HCT116 (cell line): ENCODE measurements around the gene TTLL6. TPM values are rescaled to one million over a fixed set of nuclear protein-coding genes. Genes with fewer than 3 reads are reported as not detected.

Experiments
- ATAC-seq: fragments of 200-7000 bp; cut with Tn5 transposase; 2 replicates; pipeline ENCODE4 v1.9.1; 2020; ENCODE audit warnings: mild to moderate bottlenecking, moderate library complexity
- BruUV-seq: library from RNA; stranded (reverse); fragments of 400-500 nt; replicated peaks from 2 replicates; lab custom pipeline; 2021; lab: Mats Ljungman, UMichigan
- CTCF ChIA-PET: fragments of 300-600 bp; sonication (Branson Sonifier 250); formaldehyde crosslinking; loops from one replicate; lab custom pipeline; 2021; ENCODE audit warnings: antibody characterized with exemption; lab: Charles Lee
- POLR2A ChIA-PET: fragments of 300-600, 350-600 bp; sonication (Branson Sonifier 250); formaldehyde crosslinking; loops from one replicate; lab custom pipeline; 2021; ENCODE audit warnings: antibody characterized with exemption; lab: Charles Lee
- RAD21 ChIA-PET, 2 experiments: fragments of 300-600 bp; sonication (Branson Sonifier 250); formaldehyde crosslinking; loops; one replicate each; lab custom pipeline; 2023; ENCODE audit warnings: low total read pairs in 2 of 2; ENCODE audit not compliant: uncharacterized antibody in 2 of 2, unreplicated experiment in 2 of 2, low non-redundant PET in 1 of 2; lab: Charles Lee
- DNase-seq: peaks from one replicate; pipeline ENCODE4 v3.0.0-alpha.2; 2010; ENCODE audit warnings: low read depth, low spot score
- H2AFZ ChIP-seq: fragments of 200-600 bp; shearing (Covaris generic), sonication (generic); 2 replicates; pipeline ENCODE4 v1.6.1; 2017; ENCODE audit warnings: low read depth, mixed run types, mixed read lengths, antibody characterized with exemption, low read length; ENCODE audit not compliant: poor library complexity, severe bottlenecking
- H3K27ac ChIP-seq: 2 replicates; pipeline ENCODE4 v1.5.1; 2012; ENCODE audit warnings: low read depth, low read length
- H3K27me3 ChIP-seq: fragments of 200-600 bp; sonication (generic); 2 replicates; pipeline ENCODE4 v1.6.1; 2016; ENCODE audit warnings: mixed run types, low read length, mixed read lengths; ENCODE audit not compliant: insufficient read depth
- H3K36me3 ChIP-seq, 2 experiments: fragments of 200-500 bp in 1 of 2; fragments of 200-600 bp in 1 of 2; sonication (Bioruptor generic) in 1 of 2; sonication (generic) in 1 of 2; 2 replicates each; pipeline versions ENCODE4 v1.5.1 to v1.6.1; 2014 to 2016; ENCODE audit warnings: low read length in 2 of 2, inconsistent platforms in 1 of 2, mixed read lengths in 1 of 2, mixed run types in 1 of 2; ENCODE audit not compliant: insufficient read depth in 2 of 2, control insufficient read depth in 1 of 2
- H3K4me1 ChIP-seq, 2 experiments: fragments of 200-600 bp in 1 of 2; sonication (generic) in 1 of 2; 2 replicates each; pipeline versions ENCODE4 v1.5.1 to v1.6.1; 2012 to 2017; ENCODE audit warnings: low read length in 2 of 2, inconsistent platforms in 1 of 2, mild to moderate bottlenecking in 1 of 2, mixed read lengths in 1 of 2, mixed run types in 1 of 2, moderate library complexity in 1 of 2; ENCODE audit not compliant: insufficient read depth in 2 of 2, control insufficient read depth in 1 of 2
- H3K4me2 ChIP-seq: fragments of 200-600 bp; sonication (generic); 2 replicates; pipeline ENCODE4 v1.6.1; 2017; ENCODE audit warnings: mixed run types, low read length, mixed read lengths
- H3K4me3 ChIP-seq, 2 experiments: fragments of 200-600 bp in 1 of 2; sonication (generic) in 1 of 2; replicated peaks in 1 of 2; 2 replicates each; pipeline ENCODE4 v1.5.1; 2011 to 2016; ENCODE audit warnings: low read length in 2 of 2, control low read depth in 1 of 2, low read depth in 1 of 2, mild to moderate bottlenecking in 1 of 2, mixed read lengths in 1 of 2, mixed run types in 1 of 2
- H3K79me2 ChIP-seq: fragments of 200-600 bp; sonication (generic); 2 replicates; pipeline ENCODE4 v1.6.1; 2017; ENCODE audit warnings: mild to moderate bottlenecking, mixed run types, low read length, moderate library complexity, mixed read lengths; ENCODE audit not compliant: insufficient read depth
- H3K9ac ChIP-seq: fragments of 200-600 bp; sonication (generic); 2 replicates; pipeline ENCODE4 v1.6.1; 2016; ENCODE audit warnings: low read length, mixed read lengths
- H3K9me2 ChIP-seq: fragments of 200-600 bp; sonication (generic), shearing (Covaris generic); 2 replicates; pipeline ENCODE4 v1.6.1; 2017; ENCODE audit warnings: mixed run types, mild to moderate bottlenecking, moderate library complexity; ENCODE audit not compliant: insufficient read depth
- H3K9me3 ChIP-seq, 2 experiments: fragments of 200-500 bp in 1 of 2; fragments of 200-600 bp in 1 of 2; sonication (Bioruptor generic) in 1 of 2; sonication (generic) in 1 of 2; 2 replicates each; pipeline ENCODE4 v1.6.1; 2014 to 2017; ENCODE audit warnings: low read length in 2 of 2, mixed read lengths in 2 of 2, inconsistent platforms in 1 of 2, low read depth in 1 of 2, mild to moderate bottlenecking in 1 of 2, mixed run types in 1 of 2, moderate library complexity in 1 of 2; ENCODE audit not compliant: control insufficient read depth in 1 of 2, insufficient read depth in 1 of 2
- H4K20me1 ChIP-seq: fragments of 200-600 bp; sonication (generic), shearing (Covaris generic); 2 replicates; pipeline ENCODE4 v1.6.1; 2017; ENCODE audit warnings: mixed run types, mild to moderate bottlenecking, moderate library complexity; ENCODE audit not compliant: insufficient read depth
- ATF3 ChIP-seq: IDR thresholded peaks from 2 replicates; pipeline ENCODE4 v1.6.1; 2012
- CBX3 ChIP-seq: IDR thresholded peaks from 2 replicates; pipeline ENCODE4 v1.6.1; 2012; ENCODE audit warnings: low read depth
- ELF1 ChIP-seq: IDR thresholded peaks from 2 replicates; pipeline ENCODE4 v1.6.1; 2012; ENCODE audit warnings: low read depth, borderline replicate concordance
- EZH2 ChIP-seq: fragments of 200-600 bp; sonication (generic); IDR thresholded peaks from 2 replicates; pipeline ENCODE4 v1.6.1; 2017; ENCODE audit warnings: antibody characterized with exemption, mixed run types
- EZH2phosphoT487 ChIP-seq: fragments of 200-600 bp; IDR thresholded peaks from 2 replicates; pipeline ENCODE4 v1.6.1; 2018; ENCODE audit warnings: antibody characterized with exemption, borderline replicate concordance
- FOSL1 ChIP-seq: IDR thresholded peaks from 2 replicates; pipeline ENCODE4 v1.6.1; 2012; ENCODE audit warnings: low read depth
- MAX ChIP-seq: IDR thresholded peaks from 2 replicates; pipeline ENCODE4 v1.6.1; 2012
- POLR2A ChIP-seq: IDR thresholded peaks from 2 replicates; pipeline ENCODE4 v1.7.0; 2011; ENCODE audit warnings: borderline replicate concordance; ENCODE audit not compliant: insufficient read depth, insufficient read length; ENCODE audit errors: extremely low read depth
- POLR2AphosphoS5 ChIP-seq: IDR thresholded peaks from 2 replicates; pipeline ENCODE4 v1.6.1; 2011; ENCODE audit warnings: mild to moderate bottlenecking, low read depth, low read length, moderate library complexity
- RAD21 ChIP-seq: IDR thresholded peaks from 2 replicates; pipeline ENCODE4 v1.6.1; 2012; ENCODE audit warnings: low read depth, mild to moderate bottlenecking
- SIN3A ChIP-seq: IDR thresholded peaks from 2 replicates; pipeline ENCODE4 v1.6.1; 2012; ENCODE audit warnings: low read depth
- SP1 ChIP-seq: IDR thresholded peaks from 2 replicates; pipeline ENCODE4 v1.6.1; 2012; ENCODE audit warnings: low read depth
- SRF ChIP-seq: IDR thresholded peaks from 2 replicates; pipeline ENCODE4 v1.6.1; 2012; ENCODE audit warnings: low read depth
- ZBTB33 ChIP-seq: IDR thresholded peaks from 2 replicates; pipeline ENCODE4 v1.6.1; 2011; ENCODE audit warnings: mild to moderate bottlenecking, low read length, moderate library complexity; ENCODE audit not compliant: insufficient replicate concordance; ENCODE audit errors: extremely low read depth
- ZFX ChIP-seq: fragments of 450-650 bp; IDR thresholded peaks from 2 replicates; pipeline ENCODE4 v1.6.1; 2017
- ZNF274 ChIP-seq: fragments of 200-500 bp; sonication (Bioruptor generic); IDR thresholded peaks from 2 replicates; pipeline ENCODE4 v1.6.1; 2014; ENCODE audit warnings: mild to moderate bottlenecking, low read depth, low read length, inconsistent platforms
- intact Hi-C: fragments of 100-400 bp; cut with micrococcal nuclease; formaldehyde crosslinking; loops from 2 replicates; pipeline ENCODE4 v1.10.0; 2022
- total RNA-seq: library from RNA; stranded (reverse); gene quantifications from one replicate; pipeline ENCODE4 v1.2.1, GENCODE V29; 2021; ENCODE audit not compliant: unreplicated experiment

TTLL6 gene
- total RNA-seq, 1 experiment from 2014 or later, result 0.79 TPM

- POLR2A ChIA-PET, result no interaction called here
- no peaks in the 10 kb centered on the region for H3K79me2 ChIP-seq
- no TSS peak for BruUV-seq
- H3K9ac ChIP-seq, result no peak overlapping the region
- no peak for DNase-seq
- H3K27ac ChIP-seq, result no peak overlapping the region
- no peak overlapping the region for H3K4me2 ChIP-seq
- H3K4me1 ChIP-seq, result no peaks in the 10 kb centered on the region
- H3K36me3 ChIP-seq, result no peaks in the 10 kb centered on the region
- no peak for ATAC-seq
- peaks cover 38% of the 10 kb centered on the region; the same call in 1 of the 2 replicates for H3K27me3 ChIP-seq
- RAD21 ChIA-PET, result interaction anchor here in 1 of 2 experiments (1.3 kb wide), 1 partner anchor 144 kb away, joined by 3 read pairs; no protein-coding TSS in a partner anchor
- no peak overlapping the region for H2AFZ ChIP-seq
- H3K4me3 ChIP-seq, result no peak overlapping the region
- no peaks in the 10 kb centered on the region for H3K9me3 ChIP-seq
- intact Hi-C loops, result no loop called here
- no peaks in the 10 kb centered on the region for H3K9me2 ChIP-seq
- no peaks in the 10 kb centered on the region for H4K20me1 ChIP-seq
- no peak for TF ChIP-seq ZNF274
- no peak for TF ChIP-seq MAX
- TF ChIP-seq SIN3A, result no peak
- TF ChIP-seq POLR2A, result no peak
- TF ChIP-seq, all 23 proteins: peak for 0
- CTCF ChIA-PET, result no interaction called here
Observed at GRCh38 chr17:48735062-48735351, 82.0 kb downstream of the TTLL6 start.

GRCh38 chr17:48734333-48735061, 82.5 kb downstream of the TTLL6 start:
- DNase-seq (no peak), ATAC-seq (no peak)
- no peak overlapping the region for H3K4me3 ChIP-seq
- H4K20me1 ChIP-seq, result no peaks in the 10 kb centered on the region
- H3K4me2 ChIP-seq, result no peak overlapping the region
- no peak overlapping the region for H3K9ac ChIP-seq
- TF ChIP-seq SP1 (no peak), ZNF274 (no peak), SRF (no peak), RAD21 (no peak), ATF3 (no peak), ZFX (no peak), ELF1 (no peak), CBX3 (no peak), MAX (no peak), FOSL1 (no peak), ZBTB33 (no peak), POLR2AphosphoS5 (no peak), EZH2 (no peak), POLR2A (no peak), EZH2phosphoT487 (no peak)
- CTCF ChIA-PET, result no interaction called here
- no TSS peak for BruUV-seq
- no peak overlapping the region for H3K27ac ChIP-seq
- peaks cover 38% of the 10 kb centered on the region; the same call in 1 of the 2 replicates for H3K27me3 ChIP-seq
- no peaks in the 10 kb centered on the region for H3K36me3 ChIP-seq
- no peaks in the 10 kb centered on the region for H3K9me3 ChIP-seq
- RAD21 ChIA-PET, result interaction anchor here in 1 of 2 experiments (1.3 kb wide), 1 partner anchor 144 kb away, joined by 3 read pairs; no protein-coding TSS in a partner anchor
- no peak overlapping the region for H2AFZ ChIP-seq
- POLR2A ChIA-PET, result no interaction called here
- no peaks in the 10 kb centered on the region for H3K79me2 ChIP-seq
- H3K9me2 ChIP-seq, result no peaks in the 10 kb centered on the region
- intact Hi-C loops, result no loop called here
- H3K4me1 ChIP-seq, result no peaks in the 10 kb centered on the region
